Esophagus squamous epithelium (tissue), 5 donors: ENCODE results near the gene NXT1. TPM values are rescaled to one million over a fixed set of nuclear protein-coding genes. Genes with fewer than 3 reads are reported as not detected.

Experiments used
- DNase-seq: peaks from one replicate; lab custom pipeline; 2025; lab: John Stamatoyannopoulos, UW
- H3K27ac ChIP-seq, 4 donors: fragments of 200-600 bp; sonication (generic); one replicate each; pipeline ENCODE4 v1.5.1; 2016 to 2019; ENCODE audit warnings: mild to moderate bottlenecking in 1 of 4
- H3K27me3 ChIP-seq, 4 donors: fragments of 200-600 bp; sonication (generic); 1 replicate in 3 of 4; 2 replicates in 1 of 4; pipeline versions ENCODE4 v1.5.1 to v1.6.0; 2017 to 2021; ENCODE audit warnings: antibody characterized with exemption in 1 of 4
- H3K36me3 ChIP-seq, 3 donors: fragments of 200-600 bp; sonication (generic); one replicate each; pipeline ENCODE4 v1.5.1; 2016 to 2019
- H3K4me1 ChIP-seq, 3 donors: fragments of 200-600 bp; sonication (generic); one replicate each; pipeline ENCODE4 v1.5.1; 2017 to 2019
- H3K4me3 ChIP-seq, 4 donors: fragments of 200-600 bp; sonication (generic); 1 replicate in 3 of 4; 2 replicates in 1 of 4; pipeline ENCODE4 v1.5.1; 2016 to 2019; ENCODE audit warnings: mild to moderate bottlenecking in 2 of 4, moderate library complexity in 1 of 4
- H3K9me3 ChIP-seq, 3 donors: fragments of 200-600 bp; sonication (generic); one replicate each; pipeline ENCODE4 v1.5.1; 2016 to 2019
- POLR2A ChIP-seq, 4 donors: fragments of 450-650 bp; IDR thresholded peaks; one replicate each; pipeline ENCODE4 v1.6.1; 2017; ENCODE audit warnings: antibody characterized with exemption in 4 of 4, mild to moderate bottlenecking in 4 of 4, moderate library complexity in 3 of 4
- WGBS, 2 donors: methylation state at CpG; one replicate each; pipeline ENCODE4 v1.1.5; 2018; 5-methylcytosine and 5-hydroxymethylcytosine counted together
- intact Hi-C: fragments of 100-400 bp; cut with DNase I; formaldehyde crosslinking; loops from one replicate; pipeline ENCODE4 v1.15.0; 2022
- total RNA-seq, 4 donors: library from RNA; depleted of rRNA; stranded (reverse); fragments of >200 nt; gene quantifications; one replicate each; pipeline ENCODE4 v1.1.0, GENCODE V29; 2016
- TF ChIP-seq, protein P1 (sequence below), 6 experiments: fragments of 450-650 bp in 4 of 6; fragments of 200-600 bp in 2 of 6; sonication (generic) in 2 of 6; IDR thresholded peaks; one replicate each; pipeline ENCODE4 v1.5.1; 2016 to 2019; ENCODE audit warnings: antibody characterized with exemption in 6 of 6, mild to moderate bottlenecking in 4 of 6, moderate library complexity in 4 of 6
- donor health status: DM: yes; HTN: yes; CAD: no.

The NXT1 gene
- total RNA-seq, 4 donors from 2014 or later, result 21.3 to 43.0 (median 38.0) TPM

- TF ChIP-seq POLR2A (IDR thresholded peaks at IDR 0.05), result no peak
- TF ChIP-seq, protein P1, sequence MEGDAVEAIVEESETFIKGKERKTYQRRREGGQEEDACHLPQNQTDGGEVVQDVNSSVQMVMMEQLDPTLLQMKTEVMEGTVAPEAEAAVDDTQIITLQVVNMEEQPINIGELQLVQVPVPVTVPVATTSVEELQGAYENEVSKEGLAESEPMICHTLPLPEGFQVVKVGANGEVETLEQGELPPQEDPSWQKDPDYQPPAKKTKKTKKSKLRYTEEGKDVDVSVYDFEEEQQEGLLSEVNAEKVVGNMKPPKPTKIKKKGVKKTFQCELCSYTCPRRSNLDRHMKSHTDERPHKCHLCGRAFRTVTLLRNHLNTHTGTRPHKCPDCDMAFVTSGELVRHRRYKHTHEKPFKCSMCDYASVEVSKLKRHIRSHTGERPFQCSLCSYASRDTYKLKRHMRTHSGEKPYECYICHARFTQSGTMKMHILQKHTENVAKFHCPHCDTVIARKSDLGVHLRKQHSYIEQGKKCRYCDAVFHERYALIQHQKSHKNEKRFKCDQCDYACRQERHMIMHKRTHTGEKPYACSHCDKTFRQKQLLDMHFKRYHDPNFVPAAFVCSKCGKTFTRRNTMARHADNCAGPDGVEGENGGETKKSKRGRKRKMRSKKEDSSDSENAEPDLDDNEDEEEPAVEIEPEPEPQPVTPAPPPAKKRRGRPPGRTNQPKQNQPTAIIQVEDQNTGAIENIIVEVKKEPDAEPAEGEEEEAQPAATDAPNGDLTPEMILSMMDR (IDR thresholded peaks at IDR 0.05), result no peak
- H3K27ac ChIP-seq, result no peak overlapping the region
- H3K9me3 ChIP-seq, result no peaks in the 10 kb centered on the region
- WGBS, 2 donors, result 66 to 100% methylated on average over 1 to 3 of the region's 3 CpGs
- no peaks in the 10 kb centered on the region for H3K27me3 ChIP-seq
- H3K4me1 ChIP-seq, result no peaks in the 10 kb centered on the region
- DNase-seq, result no peak
- no peak overlapping the region for H3K4me3 ChIP-seq
- no peaks in the 10 kb centered on the region for H3K36me3 ChIP-seq
- intact Hi-C loops, result no loop called here
Measured at GRCh38 chr20:23325107-23325506, 25.5 kb upstream of the NXT1 start.

DNA sequence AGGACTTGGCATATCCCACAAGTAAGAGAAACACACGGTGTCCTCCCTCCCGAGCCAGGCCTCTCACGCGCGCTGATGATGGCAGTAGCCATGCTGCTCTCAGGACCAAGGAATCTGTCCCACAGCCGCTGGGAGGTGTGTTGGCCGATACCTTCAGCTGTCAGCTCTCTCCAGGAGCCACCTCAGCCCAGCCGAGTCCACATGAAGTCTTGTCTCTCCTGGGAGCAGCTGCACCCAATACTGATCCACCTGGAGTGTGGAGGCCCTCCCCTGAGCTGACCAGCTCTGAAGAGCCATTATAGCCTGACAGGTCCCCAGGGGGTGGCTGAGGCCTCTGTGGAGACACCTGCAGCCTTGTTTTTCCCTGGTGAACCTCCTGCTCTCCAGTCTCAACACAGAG lies 23.8 kb upstream of the NXT1 start:
- Histone ChIP-seq H3K27me3 (no peaks in the 10 kb centered on the region), H3K36me3 (no peaks in the 10 kb centered on the region), H3K27ac (no peak overlapping the region), H3K4me1 (peaks cover 0 to 6% (median 0%) of the 10 kb centered on the region in 3 donors), H3K9me3 (no peaks in the 10 kb centered on the region), H3K4me3 (no peak overlapping the region)
- intact Hi-C loops, result no loop called here
- WGBS, 2 donors, result 83 to 100% methylated on average over 1 to 2 of the region's 8 CpGs
- DNase-seq, result no peak
- no peak for TF ChIP-seq POLR2A (IDR thresholded peaks at IDR 0.05)
- TF ChIP-seq, protein P1 (IDR thresholded peaks at IDR 0.05), result no peak

- no peak for TF ChIP-seq POLR2A (IDR thresholded peaks at IDR 0.05)
- TF ChIP-seq, protein P1 (IDR thresholded peaks at IDR 0.05), result no peak
- H3K4me1 ChIP-seq, result peaks cover 0 to 15% (median 0%) of the 10 kb centered on the region in 3 donors
- no peak overlapping the region for H3K4me3 ChIP-seq
- no peaks in the 10 kb centered on the region for H3K9me3 ChIP-seq
- WGBS, 2 donors, result 92 to 94% methylated on average over 12 to 13 of the region's 15 CpGs
- H3K36me3 ChIP-seq, result no peaks in the 10 kb centered on the region
- H3K27ac ChIP-seq, result no peak overlapping the region
- no peak for DNase-seq
- intact Hi-C loops, result no loop called here
- no peaks in the 10 kb centered on the region for H3K27me3 ChIP-seq
Measured at GRCh38 chr20:23327617-23328333, 22.8 kb upstream of the NXT1 start.

DNA sequence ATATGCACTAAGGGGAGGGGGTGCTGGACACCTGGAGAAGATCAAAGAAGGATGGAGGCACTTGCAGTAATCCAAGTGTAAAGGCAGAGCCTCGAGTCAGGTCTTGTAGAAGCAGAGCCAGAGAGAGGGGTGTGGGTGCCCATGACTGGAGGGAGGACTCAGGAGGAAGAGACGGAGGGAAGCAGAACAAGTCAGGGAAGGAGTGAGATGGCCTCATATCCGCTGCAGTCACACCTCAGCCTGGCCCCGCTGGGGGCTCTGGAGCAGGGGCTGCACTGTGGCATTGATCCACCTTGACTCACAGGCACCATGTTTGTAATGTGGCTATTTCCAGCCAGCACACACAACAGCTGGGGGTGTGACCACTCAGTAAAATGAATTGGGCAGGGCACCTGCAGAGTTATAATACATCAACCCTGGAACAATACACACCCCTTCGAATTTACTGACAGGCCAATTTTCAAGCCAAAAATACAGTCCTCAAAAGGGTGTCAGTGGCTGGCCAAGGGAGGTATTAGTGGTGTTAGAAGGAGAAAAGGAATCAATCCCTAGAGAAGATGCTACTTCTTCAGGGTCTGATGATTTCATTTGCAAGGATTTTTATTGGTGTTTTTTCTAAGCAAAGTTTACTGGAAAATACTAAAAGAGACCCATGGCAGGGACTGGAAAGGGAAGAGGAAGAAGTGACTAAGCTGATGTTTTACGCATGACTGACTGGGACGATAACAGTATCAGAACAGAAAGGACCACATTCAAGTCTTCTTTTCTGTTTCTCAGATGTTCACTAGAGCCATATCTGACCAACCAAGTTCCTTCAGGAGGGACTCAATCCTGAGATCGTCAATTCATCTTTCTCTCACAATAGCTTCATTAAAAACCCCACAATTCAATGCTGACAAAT lies 18.9 kb upstream of the NXT1 start:
- intact Hi-C loops, result loop anchor here (10.0 kb wide), 1 partner anchor 637 kb away; no protein-coding TSS in a partner anchor

More for the DNA sequence above, 18.9 kb upstream of the NXT1 start:
- TF ChIP-seq, protein P1 (IDR thresholded peaks at IDR 0.05), result no peak
- TF ChIP-seq POLR2A (IDR thresholded peaks at IDR 0.05), result no peak
- Histone ChIP-seq H3K27ac (no peak overlapping the region), H3K9me3 (no peaks in the 10 kb centered on the region), H3K36me3 (no peaks in the 10 kb centered on the region), H3K27me3 (no peaks in the 10 kb centered on the region), H3K4me3 (no peak overlapping the region), H3K4me1 (peaks cover 0 to 15% (median 0%) of the 10 kb centered on the region in 3 donors)
- DNase-seq, result no peak
- 60% methylated on average over 8 of the region's 8 CpGs for WGBS, 2 donors
